Suprapubic skin (tissue), 4 donors: Measurements from ENCODE around the gene ARL13B. TPM values are rescaled to one million over a fixed set of nuclear protein-coding genes. Genes with fewer than 3 reads are reported as not detected.
"Not testable (repeated sequence)": the region's sequence is repeated elsewhere in the genome, so short reads cannot be mapped to it uniquely, and the experiment has no call there.

Experiments
- DNase-seq, 2 donors: peaks; one replicate each; pipeline ENCODE4 v3.0.0-alpha.2; 2019; ENCODE audit warnings: low spot score in 2 of 2
- H3K27ac ChIP-seq: fragments of 200-600 bp; sonication (generic); one replicate; pipeline ENCODE4 v1.5.1; 2019
- H3K27me3 ChIP-seq: fragments of 200-600 bp; sonication (generic); one replicate; pipeline ENCODE4 v1.5.1; 2019
- H3K36me3 ChIP-seq: fragments of 200-600 bp; sonication (generic); one replicate; pipeline ENCODE4 v1.5.1; 2019
- H3K4me1 ChIP-seq: fragments of 200-600 bp; sonication (generic); one replicate; pipeline ENCODE4 v1.5.1; 2019
- H3K4me3 ChIP-seq: fragments of 200-600 bp; sonication (generic); one replicate; pipeline ENCODE4 v1.5.1; 2019; ENCODE audit warnings: mild to moderate bottlenecking
- H3K9me3 ChIP-seq: fragments of 200-600 bp; sonication (generic); one replicate; pipeline ENCODE4 v1.5.1; 2019
- EP300 ChIP-seq: sonication (generic); formaldehyde crosslinking; IDR thresholded peaks from one replicate; pipeline ENCODE4 v1.6.1; 2017; ENCODE audit warnings: antibody characterized with exemption
- POLR2A ChIP-seq, 2 donors: fragments of 450-650 bp; IDR thresholded peaks; one replicate each; pipeline ENCODE4 v1.6.1; 2017; ENCODE audit warnings: antibody characterized with exemption in 2 of 2, mild to moderate bottlenecking in 2 of 2, moderate library complexity in 2 of 2
- POLR2AphosphoS5 ChIP-seq, 3 donors: sonication (generic); formaldehyde crosslinking; IDR thresholded peaks; one replicate each; pipeline ENCODE4 v1.6.1; 2017; ENCODE audit warnings: antibody characterized with exemption in 3 of 3
- WGBS: methylation state at CpG from one replicate; pipeline ENCODE4 v1.1.5; 2018; 5-methylcytosine and 5-hydroxymethylcytosine counted together
- total RNA-seq, 4 donors: library from RNA; depleted of rRNA; stranded (reverse); fragments of >200 nt; gene quantifications; one replicate each; pipeline ENCODE4 v1.1.0, GENCODE V29; 2016
- TF ChIP-seq, protein P1 (sequence below), 2 donors: fragments of 200-600 bp in 1 of 2; fragments of 450-650 bp in 1 of 2; sonication (generic) in 1 of 2; IDR thresholded peaks; one replicate each; pipeline ENCODE4 v1.5.1; 2016 to 2019; ENCODE audit warnings: antibody characterized with exemption in 2 of 2, mild to moderate bottlenecking in 1 of 2, moderate library complexity in 1 of 2

Gene ARL13B
- 1 to 10 TPM; 5.7 to 8.2 (median 6.3) TPM for total RNA-seq

DNA sequence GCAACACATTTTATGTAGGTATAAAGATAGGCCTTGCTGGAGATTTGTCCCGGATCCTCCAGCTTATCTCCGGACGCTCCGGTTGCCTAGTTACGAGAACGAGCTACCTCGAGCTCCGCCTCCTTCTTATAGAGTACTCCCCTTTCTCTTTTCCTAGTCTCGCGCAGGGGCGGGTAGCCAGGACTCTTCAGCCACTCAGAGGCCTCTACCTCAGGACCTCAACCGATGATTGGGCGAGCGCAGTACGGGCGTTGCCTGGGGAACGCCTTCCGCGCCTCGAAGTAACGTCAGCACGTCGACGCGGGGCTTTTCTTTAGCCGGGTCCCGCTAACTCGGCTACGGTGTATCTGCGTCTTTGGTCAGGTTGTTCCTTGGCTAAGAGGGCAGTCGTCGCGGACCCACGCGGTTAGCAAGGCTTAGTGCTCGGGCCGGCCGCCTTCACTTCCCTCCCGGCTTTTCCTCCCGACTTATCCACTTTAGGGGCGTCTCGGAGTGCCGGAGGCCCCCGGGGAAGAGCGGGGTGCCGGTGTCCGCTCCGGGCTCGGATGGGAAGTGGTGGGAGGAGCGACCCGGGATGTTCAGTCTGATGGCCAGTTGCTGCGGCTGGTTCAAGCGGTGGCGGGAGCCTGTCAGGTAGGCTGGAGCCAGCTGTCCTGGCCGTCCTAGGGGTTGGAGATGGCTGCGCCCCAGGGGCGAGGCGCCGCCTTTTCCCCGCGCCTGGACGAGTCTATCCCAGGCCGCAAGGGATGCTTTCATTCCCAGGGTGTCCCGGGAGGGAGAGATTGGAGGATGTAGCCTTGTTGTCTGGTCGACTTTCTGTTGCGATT is at the start of gene ARL13B:
Gene ARL13B, plus strand, starts transcription at position 306 of the 827 bp plus-strand sequence. Its CDS starts 269 bp downstream, at position 575.
- Histone ChIP-seq H3K36me3 (no peaks in the 10 kb centered on the region), H3K27ac (peak within 1 kb of the TSS; percentile 95), H3K9me3 (no peaks in the 10 kb centered on the region), H3K27me3 (no peaks in the 10 kb centered on the region), H3K4me3 (peak within 1 kb of the TSS; percentile 89), H3K4me1 (peaks cover 17% of the 10 kb centered on the region)
- peak; percentile 99 for DNase-seq
- peak in 1 of 2 donors; percentile 72 for TF ChIP-seq POLR2A (IDR thresholded peaks at IDR 0.05)
- peak; percentile 28 to 62 (median 58) for TF ChIP-seq POLR2AphosphoS5 (IDR thresholded peaks at IDR 0.05)
- no peak for TF ChIP-seq EP300
- TF ChIP-seq, protein P1, sequence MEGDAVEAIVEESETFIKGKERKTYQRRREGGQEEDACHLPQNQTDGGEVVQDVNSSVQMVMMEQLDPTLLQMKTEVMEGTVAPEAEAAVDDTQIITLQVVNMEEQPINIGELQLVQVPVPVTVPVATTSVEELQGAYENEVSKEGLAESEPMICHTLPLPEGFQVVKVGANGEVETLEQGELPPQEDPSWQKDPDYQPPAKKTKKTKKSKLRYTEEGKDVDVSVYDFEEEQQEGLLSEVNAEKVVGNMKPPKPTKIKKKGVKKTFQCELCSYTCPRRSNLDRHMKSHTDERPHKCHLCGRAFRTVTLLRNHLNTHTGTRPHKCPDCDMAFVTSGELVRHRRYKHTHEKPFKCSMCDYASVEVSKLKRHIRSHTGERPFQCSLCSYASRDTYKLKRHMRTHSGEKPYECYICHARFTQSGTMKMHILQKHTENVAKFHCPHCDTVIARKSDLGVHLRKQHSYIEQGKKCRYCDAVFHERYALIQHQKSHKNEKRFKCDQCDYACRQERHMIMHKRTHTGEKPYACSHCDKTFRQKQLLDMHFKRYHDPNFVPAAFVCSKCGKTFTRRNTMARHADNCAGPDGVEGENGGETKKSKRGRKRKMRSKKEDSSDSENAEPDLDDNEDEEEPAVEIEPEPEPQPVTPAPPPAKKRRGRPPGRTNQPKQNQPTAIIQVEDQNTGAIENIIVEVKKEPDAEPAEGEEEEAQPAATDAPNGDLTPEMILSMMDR (IDR thresholded peaks at IDR 0.05): no peak
- WGBS: under 1% methylated on average over 42 of the region's 66 CpGs

DNA sequence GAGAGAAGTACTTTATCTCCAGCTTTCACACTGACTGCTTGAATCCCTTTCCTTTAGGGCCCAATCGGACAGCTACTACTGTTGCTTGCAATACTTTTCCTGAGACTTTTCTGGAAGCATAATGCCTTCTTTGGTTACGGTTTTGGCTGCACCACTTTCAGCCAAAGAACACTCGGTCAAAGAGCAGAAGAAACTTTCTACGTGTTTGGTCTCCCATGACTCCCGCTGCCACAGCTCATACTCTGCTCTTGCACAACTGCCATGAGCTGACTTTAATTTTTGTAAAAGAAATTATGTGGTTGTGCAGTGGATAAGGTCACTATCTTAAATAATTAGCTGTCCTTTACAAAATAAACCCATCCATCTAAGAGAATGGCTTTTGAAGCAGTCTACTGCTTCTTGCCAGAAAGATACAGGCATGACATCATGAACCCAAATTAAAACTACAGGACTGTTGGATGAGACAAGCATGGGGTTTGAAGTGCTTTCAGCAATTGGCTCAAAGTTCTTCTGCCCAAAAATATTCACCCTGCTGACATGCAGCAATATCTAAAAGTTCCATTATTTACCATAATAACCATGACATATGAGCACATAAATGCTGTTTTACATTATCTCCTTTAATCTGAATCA is 48.2 kb upstream of the ARL13B start:
- H3K27ac ChIP-seq: no peak overlapping the region
- H3K4me1 ChIP-seq: no peaks in the 10 kb centered on the region
- H3K27me3 ChIP-seq: no peaks in the 10 kb centered on the region
- no peaks in the 10 kb centered on the region for H3K36me3 ChIP-seq
- DNase-seq: no peak
- H3K9me3 ChIP-seq: no peaks in the 10 kb centered on the region
- H3K4me3 ChIP-seq: no peak overlapping the region
- WGBS: 97% methylated on average over 5 of the region's 5 CpGs
- TF ChIP-seq POLR2AphosphoS5 (IDR thresholded peaks at IDR 0.05): no peak
- TF ChIP-seq, protein P1 (IDR thresholded peaks at IDR 0.05): no peak
- no peak for TF ChIP-seq POLR2A (IDR thresholded peaks at IDR 0.05)
- TF ChIP-seq EP300: no peak

DNA sequence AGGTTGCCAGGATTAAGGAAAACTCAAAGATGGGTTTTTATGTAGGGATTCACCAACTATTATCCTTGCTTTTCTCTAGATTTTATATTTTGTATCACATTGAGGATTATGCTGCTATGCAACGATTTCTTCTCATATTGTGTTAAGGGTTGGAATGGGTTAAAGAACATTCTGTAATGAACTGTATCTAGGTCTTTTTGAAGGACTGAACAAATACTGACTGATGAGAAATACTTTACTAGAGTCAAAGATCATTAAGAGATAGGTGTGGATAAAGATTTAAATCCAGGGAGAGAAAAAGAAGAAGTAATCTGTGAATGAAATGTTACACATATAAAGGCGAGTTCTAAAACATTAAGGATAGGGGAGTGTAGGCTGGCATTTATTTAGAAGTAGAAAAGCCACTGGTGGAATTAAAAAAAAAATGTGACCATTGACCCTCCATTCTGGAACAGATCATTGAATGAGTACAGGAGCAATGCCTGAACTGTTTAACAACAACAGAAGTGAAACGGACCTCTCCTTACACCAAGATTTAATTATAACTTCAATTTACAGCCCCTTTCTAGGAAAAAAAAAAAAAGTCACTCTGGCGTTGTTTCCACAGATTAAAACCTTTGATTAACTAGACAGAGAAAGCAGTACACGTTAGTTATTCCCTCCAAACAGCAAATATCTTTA is 45.4 kb upstream of the ARL13B start:
- no peak overlapping the region for H3K4me3 ChIP-seq
- H3K4me1 ChIP-seq: no peaks in the 10 kb centered on the region
- no peaks in the 10 kb centered on the region for H3K36me3 ChIP-seq
- 62% methylated on average over 5 of the region's 5 CpGs for WGBS
- H3K27ac ChIP-seq: no peak overlapping the region
- H3K27me3 ChIP-seq: no peaks in the 10 kb centered on the region
- no peak for DNase-seq
- no peaks in the 10 kb centered on the region for H3K9me3 ChIP-seq
- TF ChIP-seq EP300 (no peak), POLR2AphosphoS5 (IDR thresholded peaks at IDR 0.05) (no peak)
- TF ChIP-seq, protein P1 (IDR thresholded peaks at IDR 0.05): no peak

DNA sequence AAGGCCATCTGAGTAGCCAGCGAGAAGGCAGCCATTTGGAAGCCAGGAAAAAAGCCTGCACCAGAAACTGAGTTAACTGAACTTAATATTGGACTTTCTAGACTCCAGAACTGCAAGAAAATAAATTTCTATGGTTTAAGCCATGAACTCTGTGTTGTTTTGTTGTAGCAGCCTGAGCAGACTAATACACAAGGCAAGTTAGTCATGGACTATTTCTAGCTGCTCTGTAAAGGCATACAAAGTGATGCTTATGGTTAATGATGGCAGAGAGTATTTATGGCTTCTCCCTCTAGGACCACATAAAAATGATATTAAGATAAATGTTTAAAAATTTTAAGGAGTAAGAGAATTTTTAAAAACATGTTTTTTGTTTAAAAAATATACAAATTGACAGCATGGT is 43.4 kb upstream of the ARL13B start:
- H3K27ac ChIP-seq: no peak overlapping the region
- WGBS: 91% methylated on average over 1 of the region's 1 CpG
- H3K4me1 ChIP-seq: no peaks in the 10 kb centered on the region
- H3K9me3 ChIP-seq: no peaks in the 10 kb centered on the region
- DNase-seq: no peak
- H3K4me3 ChIP-seq: no peak overlapping the region
- H3K36me3 ChIP-seq: no peaks in the 10 kb centered on the region
- TF ChIP-seq EP300 (no peak), POLR2A (IDR thresholded peaks at IDR 0.05) (no peak), POLR2AphosphoS5 (IDR thresholded peaks at IDR 0.05) (no peak)
- TF ChIP-seq, protein P1 (IDR thresholded peaks at IDR 0.05): no peak
- no peaks in the 10 kb centered on the region for H3K27me3 ChIP-seq

DNA sequence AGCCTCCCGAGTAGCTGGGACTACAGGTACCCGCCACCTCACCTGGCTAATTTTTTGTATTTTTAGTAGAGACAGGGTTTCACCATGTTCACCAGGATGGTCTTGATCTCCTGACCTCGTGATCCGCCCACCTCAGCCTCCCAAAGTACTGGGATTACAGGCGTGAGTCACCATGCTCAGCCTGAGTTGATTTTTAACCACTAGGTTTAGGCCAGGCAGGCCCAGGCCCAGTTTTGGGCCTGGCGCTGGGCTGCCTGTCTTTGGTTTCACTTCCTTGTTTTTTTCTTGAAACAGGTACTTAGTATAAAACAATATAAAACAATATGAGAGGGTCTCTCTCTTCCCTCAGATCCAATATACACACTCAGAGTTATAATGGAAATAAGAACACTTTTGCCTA is 42.5 kb upstream of the ARL13B start:
- not testable (repeated sequence) for H3K36me3 ChIP-seq, H3K27me3 ChIP-seq, H3K4me3 ChIP-seq, DNase-seq, H3K4me1 ChIP-seq, H3K9me3 ChIP-seq, H3K27ac ChIP-seq
- WGBS: 91% methylated on average over 6 of the region's 6 CpGs

DNA sequence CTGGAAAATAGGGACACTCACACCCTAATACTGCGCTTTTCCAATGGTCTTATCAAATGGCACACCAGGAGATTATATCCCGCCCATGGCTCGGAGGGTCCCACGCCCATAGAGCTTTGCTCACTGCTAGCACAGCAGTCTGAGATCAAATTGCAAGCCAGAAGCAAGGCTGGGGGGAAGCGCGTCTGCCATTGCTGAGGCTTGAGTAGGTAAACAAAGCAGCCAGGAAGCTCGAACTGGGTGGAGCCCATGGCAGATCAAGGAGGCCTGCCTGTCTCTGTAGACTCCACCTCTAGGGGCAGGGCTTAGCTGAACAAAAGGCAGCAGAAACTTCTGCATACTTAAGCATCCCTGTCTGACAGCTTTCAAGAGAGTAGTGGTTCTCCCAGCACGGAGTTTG is 30.0 kb upstream of the ARL13B start:
- H3K4me1 ChIP-seq, H3K4me3 ChIP-seq, H3K36me3 ChIP-seq, H3K27ac ChIP-seq, DNase-seq, H3K27me3 ChIP-seq, H3K9me3 ChIP-seq: not testable (repeated sequence)
- 100% methylated on average over 4 of the region's 8 CpGs for WGBS
